ENCODE data around the gene COL15A1. TPM values are rescaled to one million over a fixed set of nuclear protein-coding genes. Genes with fewer than 3 reads are reported as not detected.

Gene COL15A1
- polyA plus RNA-seq, 1 experiment, result 3.2 TPM

GRCh38 chr9:98913044-98913443 lies 30.7 kb upstream of the COL15A1 start:
- no peak overlapping the region for H3K27ac ChIP-seq (ENCODE audit: low read depth, low read length)
- ChIA-PET POLR2A (no interaction called here), CTCF (no interaction called here)
- TF ChIP-seq CTCF (IDR thresholded peaks at IDR 0.05; ENCODE audit: low read depth, low read length), result no peak
- peaks cover 2% of the 10 kb centered on the region; the same call in 1 of the 2 replicates for H3K9me3 ChIP-seq (ENCODE audit: control insufficient read depth, insufficient read depth, low read length)
- H3K4me3 ChIP-seq (ENCODE audit: low read depth, low read length), result no peak overlapping the region
- no peak for DNase-seq (ENCODE audit: low read depth, low spot score)
- no peaks in the 10 kb centered on the region for H3K27me3 ChIP-seq (ENCODE audit: control insufficient read depth, insufficient read depth, low read length)

- Histone ChIP-seq H3K4me3 (ENCODE audit: low read depth, low read length) (no peak overlapping the region), H3K27ac (ENCODE audit: low read depth, low read length) (no peak overlapping the region), H3K9me3 (ENCODE audit: control insufficient read depth, insufficient read depth, low read length) (no peaks in the 10 kb centered on the region), H3K27me3 (ENCODE audit: control insufficient read depth, insufficient read depth, low read length) (no peaks in the 10 kb centered on the region)
- ChIA-PET CTCF (no interaction called here), POLR2A (no interaction called here)
- no peak for TF ChIP-seq CTCF (IDR thresholded peaks at IDR 0.05; ENCODE audit: low read depth, low read length)
- no peak for DNase-seq (ENCODE audit: low read depth, low spot score)
These were observed 30.0 kb upstream of the COL15A1 start for GRCh38 chr9:98913705-98914104.

- TF ChIP-seq CTCF (IDR thresholded peaks at IDR 0.05; ENCODE audit: low read depth, low read length), result no peak
- Histone ChIP-seq H3K4me3 (ENCODE audit: low read depth, low read length) (no peak overlapping the region), H3K27me3 (ENCODE audit: control insufficient read depth, insufficient read depth, low read length) (peaks cover 4% of the 10 kb centered on the region), H3K9me3 (ENCODE audit: control insufficient read depth, insufficient read depth, low read length) (no peaks in the 10 kb centered on the region), H3K27ac (ENCODE audit: low read depth, low read length) (no peak overlapping the region)
- CTCF ChIA-PET, result interaction anchor here (1.6 kb wide), 1 partner anchor 109 kb away, joined by 4 read pairs; no protein-coding TSS in a partner anchor
- DNase-seq (ENCODE audit: low read depth, low spot score), result no peak
- POLR2A ChIA-PET, result no interaction called here
These were observed 28.1 kb upstream of the COL15A1 start for GRCh38 chr9:98915599-98915998.

GRCh38 chr9:98916660-98917059 lies 27.0 kb upstream of the COL15A1 start:
- Histone ChIP-seq H3K4me3 (ENCODE audit: low read depth, low read length) (no peak overlapping the region), H3K9me3 (ENCODE audit: control insufficient read depth, insufficient read depth, low read length) (no peaks in the 10 kb centered on the region), H3K27me3 (ENCODE audit: control insufficient read depth, insufficient read depth, low read length) (peaks cover 6% of the 10 kb centered on the region), H3K27ac (ENCODE audit: low read depth, low read length) (no peak overlapping the region)
- TF ChIP-seq CTCF (IDR thresholded peaks at IDR 0.05; ENCODE audit: low read depth, low read length), result no peak; the same call in 1 of the 2 replicates
- ChIA-PET CTCF (interaction anchor here (1.5 to 1.6 kb wide), 2 partner anchors 68 to 110 kb away, joined by 3 to 4 read pairs; no protein-coding TSS in a partner anchor), POLR2A (interaction anchor here (0.7 to 1.2 kb wide), 2 partner anchors 17 to 24 kb away, joined by 3 read pairs; no protein-coding TSS in a partner anchor)
- DNase-seq (ENCODE audit: low read depth, low spot score), result no peak

GRCh38 chr9:98917746-98918487 lies 25.8 kb upstream of the COL15A1 start:
- DNase-seq (ENCODE audit: low read depth, low spot score), result no peak
- no peak for TF ChIP-seq CTCF (IDR thresholded peaks at IDR 0.05; ENCODE audit: low read depth, low read length)
- CTCF ChIA-PET, result interaction anchor here (1.6 kb wide), 1 partner anchor 57 kb away, joined by 5 read pairs; no protein-coding TSS in a partner anchor
- peaks cover 6% of the 10 kb centered on the region for H3K27me3 ChIP-seq (ENCODE audit: control insufficient read depth, insufficient read depth, low read length)
- no peak overlapping the region for H3K4me3 ChIP-seq (ENCODE audit: low read depth, low read length)
- no peak overlapping the region for H3K27ac ChIP-seq (ENCODE audit: low read depth, low read length)
- H3K9me3 ChIP-seq (ENCODE audit: control insufficient read depth, insufficient read depth, low read length), result no peaks in the 10 kb centered on the region
- POLR2A ChIA-PET, result interaction anchor here (1.2 to 1.4 kb wide), 2 partner anchors 9 to 18 kb away, joined by 3 to 5 read pairs; no protein-coding TSS in a partner anchor

Data from AG04450 (cell line).